HepG2 (cell line): ENCODE results near the gene LIN7A. TPM values are rescaled to one million over a fixed set of nuclear protein-coding genes. Genes with fewer than 3 reads are reported as not detected.

ENCODE experiments used
- ATAC-seq: fragments of 200-7000 bp; cut with Tn5 transposase; 3 replicates; pipeline ENCODE4 v1.9.1; 2020; ENCODE audit warnings: mild to moderate bottlenecking, moderate library complexity
- BruUV-seq: library from RNA; stranded (reverse); fragments of 400-500 nt; replicated peaks from 2 replicates; lab custom pipeline; 2021; lab: Mats Ljungman, UMichigan
- CTCF ChIA-PET: fragments of 300-600 bp; formaldehyde crosslinking; extraction: SDS; loops from one replicate; lab custom pipeline; 2021; ENCODE audit warnings: low total read pairs, inconsistent platforms, low intra/inter-chr PET ratio; lab: Yijun Ruan, JAX
- POLR2A ChIA-PET: fragments of 350-600 bp; sonication (Branson Sonifier 250); formaldehyde crosslinking; loops from one replicate; lab custom pipeline; 2020; ENCODE audit warnings: antibody characterized with exemption, inconsistent platforms; lab: Yijun Ruan, JAX
- DNase-seq: peaks from one replicate; pipeline ENCODE4 v3.0.0-alpha.2; 2015; ENCODE audit warnings: low spot score
- FAIRE-seq: peaks from 3 replicates; lab custom pipeline; 2011; peaks lifted over from hg19 to GRCh38; lab: Jason Lieb, UNC
- H2AFZ ChIP-seq: one replicate; pipeline ENCODE4 v1.6.1; 2011; ENCODE audit warnings: low read length, inconsistent platforms
- H3K27ac ChIP-seq: fragments of 300-600 bp; 3 replicates; pipeline ENCODE4 v1.8.0; 2011; ENCODE audit warnings: mixed run types, mild to moderate bottlenecking, mixed read lengths, low read length, inconsistent platforms; ENCODE audit not compliant: insufficient read depth; ENCODE audit errors: extremely low read length
- H3K27me3 ChIP-seq, 2 experiments: fragments of 200-600 bp in 1 of 2; 2 replicates in 1 of 2; 3 replicates in 1 of 2; pipeline versions ENCODE4 v1.6.0 to v1.8.0; 2011; ENCODE audit warnings: low read length in 2 of 2, mild to moderate bottlenecking in 2 of 2, moderate library complexity in 2 of 2, inconsistent platforms in 1 of 2; ENCODE audit not compliant: insufficient read depth in 2 of 2, control insufficient read depth in 1 of 2
- H3K36me3 ChIP-seq, 2 experiments: fragments of 200-600 bp in 1 of 2; replicated peaks in 1 of 2; 2 replicates in 1 of 2; 3 replicates in 1 of 2; pipeline versions ENCODE4 v1.5.1 to v1.8.0; 2011; ENCODE audit warnings: low read length in 2 of 2, inconsistent platforms in 1 of 2; ENCODE audit not compliant: insufficient read depth in 2 of 2, control insufficient read depth in 1 of 2
- H3K4me1 ChIP-seq: 2 replicates; pipeline ENCODE4 v1.5.1; 2012; ENCODE audit warnings: low read length, inconsistent platforms; ENCODE audit not compliant: insufficient read depth
- H3K4me2 ChIP-seq: 2 replicates; pipeline ENCODE4 v1.6.0; 2011; ENCODE audit warnings: low read depth, low read length, inconsistent platforms
- H3K4me3 ChIP-seq, 3 experiments: fragments of 200-600 bp in 1 of 3; sonication (generic), shearing (Covaris generic) in 1 of 3; replicated peaks in 1 of 3; 2 replicates each; pipeline ENCODE4 v1.5.1; 2011 to 2016; ENCODE audit warnings: low read length in 3 of 3, inconsistent platforms in 2 of 3, low read depth in 2 of 3, mild to moderate bottlenecking in 2 of 3, control low read depth in 1 of 3, mixed read lengths in 1 of 3; ENCODE audit not compliant: insufficient read depth in 1 of 3
- H3K79me2 ChIP-seq: one replicate; pipeline ENCODE4 v1.6.1; 2011; ENCODE audit warnings: low read length, inconsistent platforms; ENCODE audit not compliant: insufficient read depth
- H3K9ac ChIP-seq: 2 replicates; pipeline ENCODE4 v1.6.0; 2011; ENCODE audit warnings: mild to moderate bottlenecking, low read depth, low read length, inconsistent platforms; ENCODE audit not compliant: insufficient read depth
- H3K9me3 ChIP-seq: 2 replicates; pipeline ENCODE4 v1.5.1; 2012; ENCODE audit warnings: mild to moderate bottlenecking, low read length
- H4K20me1 ChIP-seq: 2 replicates; pipeline ENCODE4 v1.6.0; 2011; ENCODE audit warnings: inconsistent platforms, mild to moderate bottlenecking, low read length, moderate library complexity; ENCODE audit not compliant: insufficient read depth
- CAMTA2 ChIP-seq: sonication (generic); formaldehyde crosslinking; IDR thresholded peaks from 2 replicates; pipeline ENCODE4 v1.4.0; 2020; ENCODE audit warnings: mild to moderate bottlenecking, missing genetic modification reagents, borderline replicate concordance
- JUNB ChIP-seq: sonication (generic); formaldehyde crosslinking; IDR thresholded peaks from 2 replicates; pipeline ENCODE4 v1.8.0; 2022; ENCODE audit warnings: missing genetic modification reagents, mild to moderate bottlenecking, borderline replicate concordance
- KAT2B ChIP-seq: fragments of 150-350 bp; IDR thresholded peaks from 2 replicates; pipeline ENCODE4 v1.6.1; 2014; ENCODE audit warnings: low read depth, low read length, borderline replicate concordance
- NFYB ChIP-seq: sonication (generic); formaldehyde crosslinking; IDR thresholded peaks from 2 replicates; pipeline ENCODE4 v1.4.0; 2020; ENCODE audit warnings: missing genetic modification reagents
- TEAD2 ChIP-seq: sonication (generic); formaldehyde crosslinking; IDR thresholded peaks from 2 replicates; pipeline ENCODE4 v1.9.0; 2021; ENCODE audit warnings: missing genetic modification reagents
- ZBTB38 ChIP-seq: sonication (generic); formaldehyde crosslinking; IDR thresholded peaks from 2 replicates; pipeline ENCODE4 v1.5.1; 2020; ENCODE audit warnings: mild to moderate bottlenecking, missing genetic modification reagents
- ZFX ChIP-seq: sonication (generic); formaldehyde crosslinking; IDR thresholded peaks from 2 replicates; pipeline ENCODE4 v1.4.0; 2020; ENCODE audit warnings: mild to moderate bottlenecking, low read depth, missing genetic modification reagents, moderate library complexity
- ZNF33B ChIP-seq: sonication (generic); formaldehyde crosslinking; IDR thresholded peaks from 2 replicates; pipeline ENCODE4 v1.5.1; 2020; ENCODE audit warnings: mild to moderate bottlenecking, missing genetic modification reagents
- ZNF496 ChIP-seq: sonication (generic); formaldehyde crosslinking; IDR thresholded peaks from 2 replicates; pipeline ENCODE4 v1.8.1; 2023; ENCODE audit warnings: mild to moderate bottlenecking, moderate library complexity, missing genetic modification reagents; ENCODE audit not compliant: insufficient replicate concordance
- ZNF558 ChIP-seq: sonication (generic); formaldehyde crosslinking; IDR thresholded peaks from 2 replicates; pipeline ENCODE4 v1.9.0; 2022; ENCODE audit warnings: mild to moderate bottlenecking, missing genetic modification reagents, borderline replicate concordance
- WGBS: methylation state at CpG from one replicate; pipeline ENCODE4 v1.1.6; 2017; ENCODE audit warnings: low lambda C conversion rate; 5-methylcytosine and 5-hydroxymethylcytosine counted together
- in situ Hi-C: cut with HindIII; loops from 2 replicates; pipeline ENCODE4 v1.10.0; 2017; ENCODE audit warnings: low pct_unique_long_range_greater_than_20kb; ENCODE audit not compliant: extremely low pct_ligation_motif_present
- intact Hi-C: fragments of 100-400 bp; cut with micrococcal nuclease; formaldehyde crosslinking; loops from one replicate; pipeline ENCODE4 v1.10.0; 2022; ENCODE audit not compliant: unreplicated experiment
- polyA plus RNA-seq, 8 experiments: library from polyadenylated mRNA; depleted of rRNA in 3 of 8; stranded (reverse) in 7 of 8; unstranded in 1 of 8; fragments of >200 nt; fragmentation: Illumina TruSeq in 4 of 8; extraction: Trizol in 4 of 8; gene quantifications; 2 replicates each; pipeline versions ENCODE4 v1.2.1 to v1.2.3, GENCODE V29; 2011 to 2016; ENCODE audit warnings: low read depth in 4 of 8, missing spikeins in 1 of 8, mixed read lengths in 1 of 8; ENCODE audit not compliant: insufficient read depth in 1 of 8
- total RNA-seq, 5 experiments: library from RNA; depleted of rRNA; stranded (reverse); fragments of >200 nt; fragmentation: Illumina TruSeq; extraction: Trizol; gene quantifications; 2 replicates each; pipeline ENCODE4 v1.2.3, GENCODE V29; 2016; ENCODE audit warnings: low read depth in 1 of 5
- TF ChIP-seq, protein P1 (sequence below): IDR thresholded peaks from 2 replicates; pipeline ENCODE4 v1.6.1; 2016; ENCODE audit warnings: missing compliant biosample characterization, missing genetic modification reagents, borderline replicate concordance
- TF ChIP-seq, protein P2 (sequence below): IDR thresholded peaks from 2 replicates; pipeline ENCODE4 v1.6.1; 2016; ENCODE audit warnings: mild to moderate bottlenecking
- TF ChIP-seq, protein P3 (sequence below): sonication (generic); formaldehyde crosslinking; IDR thresholded peaks from 2 replicates; pipeline ENCODE4 v1.5.1; 2020; ENCODE audit warnings: missing genetic modification reagents, mild to moderate bottlenecking, borderline replicate concordance
- TF ChIP-seq, protein P4 (sequence below): sonication (generic); formaldehyde crosslinking; IDR thresholded peaks from 2 replicates; pipeline ENCODE4 v1.4.0; 2020; ENCODE audit warnings: missing genetic modification reagents

LIN7A gene
- total and polyA plus RNA-seq, 2 of the 13 experiments (the other 11 are each of a cell fraction or from before 2014, with no cell fraction given): 18.5 to 19.2 TPM

DNA sequence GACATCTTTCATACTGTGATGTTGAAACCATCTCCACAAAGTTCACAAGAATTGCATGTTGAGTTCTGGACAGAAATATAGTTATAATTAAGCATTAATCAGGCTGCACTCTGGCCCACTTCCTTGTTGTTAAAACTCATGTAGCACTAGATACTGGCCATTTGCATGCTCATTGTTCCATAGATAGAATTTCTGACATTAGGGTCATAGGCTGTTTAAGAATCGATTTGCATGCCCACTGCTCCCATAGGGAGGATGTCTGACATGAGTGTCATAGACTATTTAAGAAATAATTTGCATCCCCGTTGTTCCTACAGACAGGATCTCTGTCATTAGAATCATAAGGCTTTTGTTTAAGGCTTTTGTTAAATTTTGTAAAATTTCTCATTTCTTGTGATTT, 170.8 kb downstream of the LIN7A start (continued):
- TF ChIP-seq, protein P1, sequence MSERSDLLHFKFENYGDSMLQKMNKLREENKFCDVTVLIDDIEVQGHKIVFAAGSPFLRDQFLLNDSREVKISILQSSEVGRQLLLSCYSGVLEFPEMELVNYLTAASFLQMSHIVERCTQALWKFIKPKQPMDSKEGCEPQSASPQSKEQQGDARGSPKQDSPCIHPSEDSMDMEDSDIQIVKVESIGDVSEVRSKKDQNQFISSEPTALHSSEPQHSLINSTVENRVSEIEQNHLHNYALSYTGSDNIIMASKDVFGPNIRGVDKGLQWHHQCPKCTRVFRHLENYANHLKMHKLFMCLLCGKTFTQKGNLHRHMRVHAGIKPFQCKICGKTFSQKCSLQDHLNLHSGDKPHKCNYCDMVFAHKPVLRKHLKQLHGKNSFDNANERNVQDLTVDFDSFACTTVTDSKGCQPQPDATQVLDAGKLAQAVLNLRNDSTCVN: no peak
- TF ChIP-seq KAT2B: no peak

DNA sequence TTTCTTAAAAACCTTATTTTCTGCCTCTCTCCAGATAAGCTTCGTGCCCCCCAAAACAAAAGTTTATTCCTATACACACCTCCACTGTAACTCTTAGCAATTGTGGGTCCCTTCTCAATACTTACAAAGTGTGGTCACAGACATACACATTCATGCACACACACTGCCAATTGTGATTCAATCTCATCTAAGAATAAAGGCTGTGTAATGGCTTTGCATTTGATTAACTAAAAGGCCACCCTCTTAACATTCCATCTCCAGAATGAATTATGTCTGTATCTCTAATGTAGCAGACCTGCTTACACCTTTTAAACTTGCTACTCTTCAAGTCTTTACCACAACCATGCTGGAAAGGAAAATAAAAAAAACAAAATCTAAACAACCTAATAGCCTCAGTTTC, 171.5 kb downstream of the LIN7A start:
- intact Hi-C loops: loop anchor here (10.0 kb wide), 1 partner anchor 131 kb away; no protein-coding TSS in a partner anchor
- no peak for FAIRE-seq
- Histone ChIP-seq H2AFZ (no peak overlapping the region), H3K27ac (no peak overlapping the region), H3K79me2 (no peaks in the 10 kb centered on the region), H3K9me3 (no peaks in the 10 kb centered on the region), H3K4me2 (no peak overlapping the region), H4K20me1 (no peaks in the 10 kb centered on the region), H3K4me1 (peaks cover 11% of the 10 kb centered on the region), H3K27me3 (no peaks in the 10 kb centered on the region), H3K9ac (no peak overlapping the region), H3K36me3 (no peaks in the 10 kb centered on the region), H3K4me3 (no peak overlapping the region)
- POLR2A ChIA-PET: no interaction called here
- no TSS peak for BruUV-seq
- in situ Hi-C loops: no loop called here
- DNase-seq: no peak
- ATAC-seq: no peak
- WGBS: 0% methylated on average over 1 of the region's 1 CpG
- CTCF ChIA-PET: no interaction called here
- no peak for TF ChIP-seq ZNF496 (CRISPR knock-in tag)
- TF ChIP-seq, protein P2, sequence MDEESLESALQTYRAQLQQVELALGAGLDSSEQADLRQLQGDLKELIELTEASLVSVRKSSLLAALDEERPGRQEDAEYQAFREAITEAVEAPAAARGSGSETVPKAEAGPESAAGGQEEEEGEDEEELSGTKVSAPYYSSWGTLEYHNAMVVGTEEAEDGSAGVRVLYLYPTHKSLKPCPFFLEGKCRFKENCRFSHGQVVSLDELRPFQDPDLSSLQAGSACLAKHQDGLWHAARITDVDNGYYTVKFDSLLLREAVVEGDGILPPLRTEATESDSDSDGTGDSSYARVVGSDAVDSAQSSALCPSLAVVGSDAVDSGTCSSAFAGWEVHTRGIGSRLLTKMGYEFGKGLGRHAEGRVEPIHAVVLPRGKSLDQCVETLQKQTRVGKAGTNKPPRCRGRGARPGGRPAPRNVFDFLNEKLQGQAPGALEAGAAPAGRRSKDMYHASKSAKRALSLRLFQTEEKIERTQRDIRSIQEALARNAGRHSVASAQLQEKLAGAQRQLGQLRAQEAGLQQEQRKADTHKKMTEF: no peak
- TF ChIP-seq NFYB: no peak
- no peak for TF ChIP-seq TEAD2 (CRISPR knock-in tag)
- TF ChIP-seq, protein P3, sequence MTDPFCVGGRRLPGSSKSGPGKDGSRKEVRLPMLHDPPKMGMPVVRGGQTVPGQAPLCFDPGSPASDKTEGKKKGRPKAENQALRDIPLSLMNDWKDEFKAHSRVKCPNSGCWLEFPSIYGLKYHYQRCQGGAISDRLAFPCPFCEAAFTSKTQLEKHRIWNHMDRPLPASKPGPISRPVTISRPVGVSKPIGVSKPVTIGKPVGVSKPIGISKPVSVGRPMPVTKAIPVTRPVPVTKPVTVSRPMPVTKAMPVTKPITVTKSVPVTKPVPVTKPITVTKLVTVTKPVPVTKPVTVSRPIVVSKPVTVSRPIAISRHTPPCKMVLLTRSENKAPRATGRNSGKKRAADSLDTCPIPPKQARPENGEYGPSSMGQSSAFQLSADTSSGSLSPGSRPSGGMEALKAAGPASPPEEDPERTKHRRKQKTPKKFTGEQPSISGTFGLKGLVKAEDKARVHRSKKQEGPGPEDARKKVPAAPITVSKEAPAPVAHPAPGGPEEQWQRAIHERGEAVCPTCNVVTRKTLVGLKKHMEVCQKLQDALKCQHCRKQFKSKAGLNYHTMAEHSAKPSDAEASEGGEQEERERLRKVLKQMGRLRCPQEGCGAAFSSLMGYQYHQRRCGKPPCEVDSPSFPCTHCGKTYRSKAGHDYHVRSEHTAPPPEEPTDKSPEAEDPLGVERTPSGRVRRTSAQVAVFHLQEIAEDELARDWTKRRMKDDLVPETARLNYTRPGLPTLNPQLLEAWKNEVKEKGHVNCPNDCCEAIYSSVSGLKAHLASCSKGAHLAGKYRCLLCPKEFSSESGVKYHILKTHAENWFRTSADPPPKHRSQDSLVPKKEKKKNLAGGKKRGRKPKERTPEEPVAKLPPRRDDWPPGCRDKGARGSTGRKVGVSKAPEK (CRISPR knock-in tag): no peak
- TF ChIP-seq CAMTA2 (CRISPR knock-in tag): no peak
- TF ChIP-seq ZNF33B (CRISPR knock-in tag): no peak
- no peak for TF ChIP-seq ZNF558
- TF ChIP-seq, protein P4, sequence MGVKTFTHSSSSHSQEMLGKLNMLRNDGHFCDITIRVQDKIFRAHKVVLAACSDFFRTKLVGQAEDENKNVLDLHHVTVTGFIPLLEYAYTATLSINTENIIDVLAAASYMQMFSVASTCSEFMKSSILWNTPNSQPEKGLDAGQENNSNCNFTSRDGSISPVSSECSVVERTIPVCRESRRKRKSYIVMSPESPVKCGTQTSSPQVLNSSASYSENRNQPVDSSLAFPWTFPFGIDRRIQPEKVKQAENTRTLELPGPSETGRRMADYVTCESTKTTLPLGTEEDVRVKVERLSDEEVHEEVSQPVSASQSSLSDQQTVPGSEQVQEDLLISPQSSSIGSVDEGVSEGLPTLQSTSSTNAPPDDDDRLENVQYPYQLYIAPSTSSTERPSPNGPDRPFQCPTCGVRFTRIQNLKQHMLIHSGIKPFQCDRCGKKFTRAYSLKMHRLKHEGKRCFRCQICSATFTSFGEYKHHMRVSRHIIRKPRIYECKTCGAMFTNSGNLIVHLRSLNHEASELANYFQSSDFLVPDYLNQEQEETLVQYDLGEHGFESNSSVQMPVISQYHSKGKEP (CRISPR knock-in tag): no peak
- no peak for TF ChIP-seq ZFX (CRISPR knock-in tag)
- TF ChIP-seq JUNB (CRISPR knock-in tag): no peak
- no peak for TF ChIP-seq ZBTB38 (CRISPR knock-in tag)
